ENCODE data around the gene NRARP.

DNA sequence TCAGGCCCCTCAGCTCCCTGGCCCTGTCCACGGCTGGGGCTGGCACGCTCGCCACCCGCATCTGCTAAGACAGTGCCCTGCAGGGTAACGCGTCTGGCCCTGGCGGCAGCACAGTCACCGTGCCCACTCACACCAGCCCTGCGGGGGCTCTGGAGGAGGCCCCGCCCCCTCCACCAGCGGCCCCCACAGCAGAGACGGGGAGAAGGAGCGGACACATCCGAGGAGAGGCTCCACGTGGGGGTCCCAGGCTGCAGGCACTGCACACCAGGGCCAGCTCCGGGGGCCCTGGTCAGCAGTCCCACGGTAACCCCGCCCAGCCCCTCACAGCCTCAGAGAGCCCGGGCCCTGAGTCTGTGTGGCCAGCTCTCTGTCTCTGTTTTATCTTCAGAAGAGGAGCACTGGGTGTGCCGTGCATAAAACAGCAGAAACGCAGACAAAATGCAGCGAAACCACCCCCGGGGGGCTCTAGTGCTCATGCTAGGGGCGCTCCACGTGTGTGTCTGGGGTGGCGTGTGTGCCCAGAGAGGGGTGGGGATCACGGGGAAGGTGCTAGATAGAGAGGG, 47.5 kb upstream of the NRARP start:
- TF ChIP-seq CTCF (IDR thresholded peaks at IDR 0.05; ENCODE audit: low read length): no peak
- no peak for TF ChIP-seq EZH2 (optimal IDR thresholded peaks at IDR 0.05; ENCODE audit: low read depth, low read length)
- TF ChIP-seq EZH2phosphoT487 (IDR thresholded peaks at IDR 0.05; ENCODE audit: low read length): no peak
